Measurements from ENCODE around the gene CFAP54. TPM values are rescaled to one million over a fixed set of nuclear protein-coding genes. Genes with fewer than 3 reads are reported as not detected.

Gene CFAP54
- total RNA-seq, 1 experiment from 2014 or later: 0.35 TPM

DNA sequence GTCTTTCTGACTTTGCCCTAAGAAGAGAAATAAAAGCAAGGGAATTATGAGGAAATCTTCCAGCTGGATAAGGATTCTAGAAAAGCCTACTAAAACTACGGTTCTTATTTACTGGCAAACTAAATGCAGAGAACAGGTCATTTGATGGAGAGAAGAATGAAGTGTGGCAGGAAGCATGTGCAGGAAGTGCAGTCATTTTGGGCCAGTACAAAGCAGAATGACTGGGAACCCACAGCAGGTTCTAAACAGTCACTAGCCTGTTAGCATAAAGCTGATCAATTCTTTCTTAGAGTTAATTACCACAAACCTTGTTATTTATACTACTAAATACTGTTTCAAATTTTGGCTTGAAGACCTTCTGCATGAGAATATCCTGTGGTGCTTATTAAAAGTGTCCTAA lies 36.7 kb downstream of the CFAP54 start:
- TF ChIP-seq, protein P1, sequence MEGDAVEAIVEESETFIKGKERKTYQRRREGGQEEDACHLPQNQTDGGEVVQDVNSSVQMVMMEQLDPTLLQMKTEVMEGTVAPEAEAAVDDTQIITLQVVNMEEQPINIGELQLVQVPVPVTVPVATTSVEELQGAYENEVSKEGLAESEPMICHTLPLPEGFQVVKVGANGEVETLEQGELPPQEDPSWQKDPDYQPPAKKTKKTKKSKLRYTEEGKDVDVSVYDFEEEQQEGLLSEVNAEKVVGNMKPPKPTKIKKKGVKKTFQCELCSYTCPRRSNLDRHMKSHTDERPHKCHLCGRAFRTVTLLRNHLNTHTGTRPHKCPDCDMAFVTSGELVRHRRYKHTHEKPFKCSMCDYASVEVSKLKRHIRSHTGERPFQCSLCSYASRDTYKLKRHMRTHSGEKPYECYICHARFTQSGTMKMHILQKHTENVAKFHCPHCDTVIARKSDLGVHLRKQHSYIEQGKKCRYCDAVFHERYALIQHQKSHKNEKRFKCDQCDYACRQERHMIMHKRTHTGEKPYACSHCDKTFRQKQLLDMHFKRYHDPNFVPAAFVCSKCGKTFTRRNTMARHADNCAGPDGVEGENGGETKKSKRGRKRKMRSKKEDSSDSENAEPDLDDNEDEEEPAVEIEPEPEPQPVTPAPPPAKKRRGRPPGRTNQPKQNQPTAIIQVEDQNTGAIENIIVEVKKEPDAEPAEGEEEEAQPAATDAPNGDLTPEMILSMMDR (IDR thresholded peaks at IDR 0.05; ENCODE audit: unreplicated experiment): no peak
- no peaks in the 10 kb centered on the region for H3K27me3 Mint-ChIP-seq (ENCODE audit: unreplicated experiment)
- CTCF ChIA-PET: no interaction called here
- no peak overlapping the region for H3K4me3 Mint-ChIP-seq (ENCODE audit: low read depth, unreplicated experiment)
- no peaks in the 10 kb centered on the region for H3K36me3 Mint-ChIP-seq (ENCODE audit: insufficient read depth, unreplicated experiment)
- no peak for DNase-seq
- H3K4me1 Mint-ChIP-seq (ENCODE audit: low read depth, unreplicated experiment): no peaks in the 10 kb centered on the region
- no peaks in the 10 kb centered on the region for H3K9me3 Mint-ChIP-seq (ENCODE audit: low read depth, unreplicated experiment)
- BruUV-seq (replicated peaks): no TSS peak
- intact Hi-C loops (cut with micrococcal nuclease; ENCODE audit: unreplicated experiment): no loop called here
- H3K27ac Mint-ChIP-seq (ENCODE audit: unreplicated experiment): no peak overlapping the region

DNA sequence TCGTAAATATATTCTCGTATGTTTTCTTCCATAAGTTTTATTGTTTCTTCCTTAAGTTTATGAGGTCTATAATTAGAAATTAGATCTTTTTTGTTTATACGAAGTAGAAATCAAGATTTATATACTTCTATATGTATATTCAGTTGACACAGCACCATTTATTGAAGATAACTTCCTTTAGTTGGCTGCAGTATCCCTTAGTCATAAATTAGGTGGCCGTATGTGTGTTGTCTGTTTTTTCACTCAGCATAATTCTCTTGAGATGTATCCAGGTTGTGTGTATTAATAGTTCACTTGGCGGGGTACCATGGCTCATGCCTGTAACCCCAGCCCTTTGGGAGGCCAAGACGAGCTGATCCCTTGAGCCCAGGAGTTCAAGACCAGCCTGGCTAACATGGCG lies 40.5 kb downstream of the CFAP54 start:
- no peak for DNase-seq
- CTCF ChIA-PET: no interaction called here
- Mint-ChIP-seq H3K36me3 (ENCODE audit: insufficient read depth, unreplicated experiment) (no peaks in the 10 kb centered on the region), H3K27ac (ENCODE audit: unreplicated experiment) (no peak overlapping the region), H3K4me1 (ENCODE audit: low read depth, unreplicated experiment) (no peaks in the 10 kb centered on the region), H3K27me3 (ENCODE audit: unreplicated experiment) (no peaks in the 10 kb centered on the region), H3K4me3 (ENCODE audit: low read depth, unreplicated experiment) (no peak overlapping the region), H3K9me3 (ENCODE audit: low read depth, unreplicated experiment) (no peaks in the 10 kb centered on the region)
- intact Hi-C loops (cut with micrococcal nuclease; ENCODE audit: unreplicated experiment): no loop called here
- no TSS peak for BruUV-seq (replicated peaks)
- TF ChIP-seq, protein P1 (IDR thresholded peaks at IDR 0.05; ENCODE audit: unreplicated experiment): no peak

DNA sequence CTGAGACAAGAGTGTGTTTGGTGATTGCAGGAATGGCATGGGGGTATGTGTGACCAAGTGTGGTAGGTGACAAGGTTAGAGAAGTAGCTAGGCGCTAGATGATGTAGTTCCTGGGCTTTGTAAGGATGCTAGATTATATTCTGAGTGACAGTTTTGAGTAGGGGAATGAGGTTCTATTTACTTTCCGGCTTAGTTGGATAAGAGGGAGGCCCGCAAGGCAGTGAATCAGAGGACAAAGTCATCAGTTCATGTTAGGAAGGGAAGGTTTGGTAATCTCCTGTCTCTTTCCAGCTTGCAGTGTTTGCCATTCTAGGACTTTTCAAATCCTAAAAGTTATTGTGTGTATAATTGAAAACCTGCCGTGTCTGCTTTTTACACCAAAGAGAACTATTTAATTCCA lies 45.0 kb downstream of the CFAP54 start:
- H3K4me1 Mint-ChIP-seq (ENCODE audit: low read depth, unreplicated experiment): no peaks in the 10 kb centered on the region
- BruUV-seq (replicated peaks): no TSS peak
- no peaks in the 10 kb centered on the region for H3K27me3 Mint-ChIP-seq (ENCODE audit: unreplicated experiment)
- TF ChIP-seq, protein P1 (IDR thresholded peaks at IDR 0.05; ENCODE audit: unreplicated experiment): no peak
- H3K27ac Mint-ChIP-seq (ENCODE audit: unreplicated experiment): no peak overlapping the region
- intact Hi-C loops (cut with micrococcal nuclease; ENCODE audit: unreplicated experiment): no loop called here
- H3K36me3 Mint-ChIP-seq (ENCODE audit: insufficient read depth, unreplicated experiment): no peaks in the 10 kb centered on the region
- CTCF ChIA-PET: no interaction called here
- no peak overlapping the region for H3K4me3 Mint-ChIP-seq (ENCODE audit: low read depth, unreplicated experiment)
- no peak for DNase-seq
- H3K9me3 Mint-ChIP-seq (ENCODE audit: low read depth, unreplicated experiment): no peaks in the 10 kb centered on the region

DNA sequence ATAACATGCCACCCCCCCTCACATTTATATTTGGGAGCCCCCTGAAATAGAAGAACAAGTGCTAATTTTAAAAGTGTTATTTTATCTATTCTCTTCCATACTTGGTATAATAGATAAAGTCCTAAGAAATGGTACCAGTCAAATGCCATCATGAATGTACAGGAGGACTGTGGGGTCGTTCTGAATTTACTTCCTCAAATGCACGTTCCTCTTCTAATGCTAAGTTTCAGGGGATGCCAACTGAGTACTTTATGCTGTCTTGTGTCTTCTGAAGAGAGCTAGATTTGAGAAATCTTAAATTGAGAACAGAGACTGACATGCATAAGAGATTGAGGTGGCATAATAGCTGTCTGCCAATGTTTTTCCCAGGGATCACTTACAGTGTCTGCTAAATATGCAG lies 59.0 kb downstream of the CFAP54 start:
- intact Hi-C loops (cut with micrococcal nuclease; ENCODE audit: unreplicated experiment): no loop called here
- TF ChIP-seq, protein P1 (IDR thresholded peaks at IDR 0.05; ENCODE audit: unreplicated experiment): no peak
- no peak for DNase-seq
- Mint-ChIP-seq H3K27ac (ENCODE audit: unreplicated experiment) (no peak overlapping the region), H3K27me3 (ENCODE audit: unreplicated experiment) (no peaks in the 10 kb centered on the region), H3K4me3 (ENCODE audit: low read depth, unreplicated experiment) (no peak overlapping the region), H3K4me1 (ENCODE audit: low read depth, unreplicated experiment) (no peaks in the 10 kb centered on the region), H3K9me3 (ENCODE audit: low read depth, unreplicated experiment) (no peaks in the 10 kb centered on the region), H3K36me3 (ENCODE audit: insufficient read depth, unreplicated experiment) (no peaks in the 10 kb centered on the region)
- no TSS peak for BruUV-seq (replicated peaks)
- CTCF ChIA-PET: no interaction called here

Data from Calu3 (cell line).